GM21515 (cell line): Measurements from ENCODE around the gene AKNA.
"Not testable (repeated sequence)": the region's sequence is repeated elsewhere in the genome, so short reads cannot be mapped to it uniquely, and the experiment has no call there.

Experiments
- ATAC-seq: cut with Tn5 transposase; IDR thresholded peaks from one replicate; pipeline ENCODE4 v1.9.1; 2021; ENCODE audit not compliant: unreplicated experiment

The AKNA gene

DNA sequence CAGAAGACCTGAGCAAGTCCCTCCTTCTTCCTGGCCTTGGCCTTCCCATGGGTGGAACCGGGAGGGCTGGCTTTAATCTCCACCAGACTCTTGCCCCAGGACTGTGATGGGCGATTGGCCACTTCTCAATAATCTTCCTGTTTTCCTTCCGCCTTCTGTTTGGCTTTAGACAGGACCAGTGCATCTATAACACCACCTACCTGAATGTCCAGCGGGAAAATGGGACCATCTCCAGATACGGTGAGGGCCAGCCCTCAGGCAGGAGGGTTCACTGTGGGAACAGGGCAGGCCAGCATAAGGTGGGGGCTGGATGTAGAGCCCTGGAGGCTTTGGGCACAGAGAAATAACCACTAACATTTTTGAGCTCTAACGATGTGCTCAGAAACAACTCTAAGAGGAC, 63.9 kb downstream of the AKNA start:
- ATAC-seq: not testable (repeated sequence)

DNA sequence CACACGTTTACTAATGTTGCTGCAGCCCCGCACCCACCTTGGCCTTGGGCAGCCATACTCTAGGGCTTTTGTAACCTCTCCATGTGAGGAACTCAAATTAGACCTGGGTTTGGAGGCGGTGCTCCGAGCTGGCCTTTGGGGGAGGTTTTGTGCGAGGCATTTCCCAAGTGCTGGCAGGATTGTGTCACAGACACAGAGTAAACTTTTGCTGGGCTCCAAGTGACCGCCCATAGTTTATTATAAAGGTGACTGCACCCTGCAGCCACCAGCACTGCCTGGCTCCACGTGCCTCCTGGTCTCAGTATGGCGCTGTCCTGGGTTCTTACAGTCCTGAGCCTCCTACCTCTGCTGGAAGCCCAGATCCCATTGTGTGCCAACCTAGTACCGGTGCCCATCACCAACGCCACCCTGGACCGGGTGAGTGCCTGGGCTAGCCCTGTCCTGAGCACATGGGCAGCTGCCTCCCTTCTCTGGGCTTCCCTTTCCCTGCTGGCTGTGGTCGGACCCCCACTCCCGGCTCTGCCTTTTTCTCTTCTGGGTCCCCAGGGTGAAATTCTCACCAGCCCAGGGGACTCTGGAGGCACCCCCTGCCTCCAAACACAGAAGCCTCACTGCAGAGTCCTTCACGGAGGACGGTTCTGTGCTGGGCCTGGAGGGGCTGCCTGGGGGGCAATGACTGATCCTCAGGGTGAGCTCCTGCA, 64.8 kb downstream of the AKNA start, which contains the start of gene ORM1:
ORM1 (plus strand) TSS at position 268 of the 701 bp plus-strand sequence; CDS start at position 304, 36 bp downstream.
- ATAC-seq: not testable (repeated sequence)

DNA sequence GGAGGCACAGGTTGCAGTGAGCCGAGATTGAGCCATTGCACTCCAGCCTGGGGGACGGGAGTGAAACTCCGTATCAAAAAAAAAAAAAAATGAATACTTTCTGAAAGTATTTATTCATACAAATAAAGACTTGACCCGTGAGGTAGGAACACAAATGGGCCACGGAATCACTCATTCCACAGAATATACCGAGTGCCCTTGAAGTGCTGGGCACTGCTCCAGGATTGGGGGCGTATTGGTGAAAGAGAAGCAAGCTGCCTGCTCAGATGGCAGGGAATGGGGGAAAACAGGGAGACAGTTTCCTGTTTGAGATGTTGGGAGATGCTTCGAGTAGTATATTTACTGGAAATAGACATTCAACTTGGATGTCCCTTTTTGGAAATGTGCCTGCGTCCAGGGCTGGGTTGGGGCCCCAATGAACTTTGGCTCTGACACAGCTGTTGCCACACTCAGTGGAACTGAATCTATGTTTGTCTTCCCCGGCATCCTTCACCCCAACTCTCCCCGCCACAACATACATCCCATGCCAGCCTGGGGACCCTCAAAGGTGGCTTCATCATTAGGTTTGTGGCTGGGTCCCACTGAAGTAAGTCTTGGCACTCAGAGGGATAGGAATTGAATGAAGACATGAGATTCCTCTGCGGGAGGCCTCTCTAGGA, 65.5 kb downstream of the AKNA start:
- not testable (repeated sequence) for ATAC-seq

DNA sequence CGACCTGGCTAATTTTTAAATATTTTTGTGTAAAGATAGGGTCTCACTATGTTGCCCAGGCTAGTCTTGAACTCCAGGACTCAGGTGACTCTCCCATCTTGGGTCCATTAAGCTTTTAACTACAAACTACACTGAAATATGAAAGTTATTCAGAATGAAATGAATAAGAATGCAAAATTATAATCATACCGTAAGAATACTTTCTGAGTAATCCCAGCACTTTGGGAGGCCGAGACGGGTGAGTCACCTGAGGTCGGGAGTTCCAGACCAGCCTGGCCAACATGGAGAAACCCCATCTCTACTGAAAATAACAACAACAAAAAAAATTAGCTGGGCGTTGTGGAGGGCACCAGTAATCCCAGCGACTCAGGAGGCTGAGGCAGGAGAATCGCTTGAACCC, 66.0 kb downstream of the AKNA start:
- no peak for ATAC-seq

DNA sequence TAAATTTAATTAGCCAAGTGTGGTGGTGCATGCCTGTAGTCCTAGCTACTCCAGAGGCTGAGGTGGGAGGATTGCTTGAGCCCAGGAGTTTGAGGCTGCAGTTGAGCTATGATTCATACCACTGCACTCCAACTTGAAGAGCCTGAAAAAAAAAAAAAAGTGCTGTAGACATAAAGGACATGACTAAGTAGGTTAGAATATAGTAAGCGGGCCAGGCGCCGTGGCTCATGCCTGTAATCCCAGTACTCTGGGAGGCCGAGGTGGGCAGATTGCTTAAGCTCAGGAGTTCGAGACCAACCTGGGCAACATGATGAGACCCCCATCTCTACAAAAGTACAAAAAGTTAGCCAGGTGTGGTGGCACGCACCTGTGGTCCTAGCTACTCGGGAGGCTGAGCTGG, 67.1 kb downstream of the AKNA start:
- ATAC-seq: not testable (repeated sequence)

DNA sequence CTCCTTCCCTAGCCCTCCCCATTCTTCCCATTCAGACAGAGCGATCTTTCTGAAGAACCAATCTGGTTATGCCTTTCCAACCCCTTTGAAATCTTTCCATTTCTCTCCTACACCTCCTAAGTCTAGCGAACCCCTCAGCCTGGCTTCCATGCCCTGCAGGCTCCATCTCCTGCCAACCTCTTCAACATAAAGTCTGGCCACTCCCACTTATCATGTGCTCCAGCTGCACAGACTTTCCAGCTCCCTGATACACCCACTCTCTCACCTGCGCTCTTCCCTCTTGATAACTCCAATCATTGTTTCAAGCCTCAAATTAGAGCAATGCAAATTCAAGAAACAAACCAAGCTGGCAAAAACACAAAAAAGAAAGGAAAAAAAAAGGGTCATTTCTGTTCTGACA, 68.6 kb downstream of the AKNA start:
- no peak for ATAC-seq

DNA sequence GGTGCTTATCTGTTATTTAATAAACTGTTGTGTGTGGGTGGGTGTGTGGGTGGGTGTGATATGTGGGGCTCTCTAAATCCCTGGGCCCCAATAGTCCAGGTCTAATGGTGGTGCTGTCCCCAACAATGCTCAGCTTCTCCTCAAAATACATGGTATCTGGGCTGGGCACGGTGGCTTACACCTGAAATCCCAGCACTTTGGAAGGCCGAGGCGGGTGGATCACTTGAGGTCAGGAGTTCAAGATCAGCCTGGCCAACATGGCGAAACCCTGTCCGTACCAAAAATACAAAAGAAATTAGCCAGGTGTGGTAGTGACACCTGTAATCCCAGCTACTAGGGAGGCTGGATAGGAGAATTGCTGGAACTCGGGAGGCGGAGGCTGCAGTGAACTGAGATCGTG, 69.4 kb downstream of the AKNA start:
- no peak for ATAC-seq

DNA sequence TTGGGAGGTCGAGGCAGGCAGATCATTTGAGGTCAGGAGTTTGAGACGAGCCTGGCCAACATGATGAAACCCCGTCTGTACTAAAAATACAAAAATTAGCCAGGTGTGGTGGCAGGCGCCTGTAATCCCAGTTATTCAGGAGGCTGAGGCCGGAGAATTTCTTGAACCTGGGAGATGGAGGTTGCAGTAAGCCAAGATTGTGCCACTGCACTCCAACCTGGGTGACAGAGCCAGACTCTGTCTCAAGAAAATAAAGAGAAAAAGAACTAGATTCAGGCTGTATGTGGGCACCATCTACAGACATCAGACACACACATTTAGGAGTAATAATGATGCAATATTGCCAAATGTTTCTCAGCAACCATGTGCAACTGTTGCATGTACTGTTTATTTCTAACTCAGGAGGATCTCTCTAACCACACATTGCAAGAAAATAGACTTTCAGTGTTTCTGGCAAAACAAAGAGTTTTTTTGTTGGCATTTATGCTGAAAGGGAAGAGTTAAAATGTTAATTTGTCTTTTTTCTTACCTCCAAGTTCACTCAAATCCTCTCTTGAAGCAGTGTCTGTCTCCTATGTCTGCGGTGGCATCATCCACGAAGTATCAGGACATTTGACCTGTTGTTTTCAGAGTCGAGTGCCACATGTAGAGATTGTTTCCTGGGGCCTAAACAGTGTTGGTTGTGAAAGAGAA, 70.0 kb downstream of the AKNA start:
- ATAC-seq: no peak

DNA sequence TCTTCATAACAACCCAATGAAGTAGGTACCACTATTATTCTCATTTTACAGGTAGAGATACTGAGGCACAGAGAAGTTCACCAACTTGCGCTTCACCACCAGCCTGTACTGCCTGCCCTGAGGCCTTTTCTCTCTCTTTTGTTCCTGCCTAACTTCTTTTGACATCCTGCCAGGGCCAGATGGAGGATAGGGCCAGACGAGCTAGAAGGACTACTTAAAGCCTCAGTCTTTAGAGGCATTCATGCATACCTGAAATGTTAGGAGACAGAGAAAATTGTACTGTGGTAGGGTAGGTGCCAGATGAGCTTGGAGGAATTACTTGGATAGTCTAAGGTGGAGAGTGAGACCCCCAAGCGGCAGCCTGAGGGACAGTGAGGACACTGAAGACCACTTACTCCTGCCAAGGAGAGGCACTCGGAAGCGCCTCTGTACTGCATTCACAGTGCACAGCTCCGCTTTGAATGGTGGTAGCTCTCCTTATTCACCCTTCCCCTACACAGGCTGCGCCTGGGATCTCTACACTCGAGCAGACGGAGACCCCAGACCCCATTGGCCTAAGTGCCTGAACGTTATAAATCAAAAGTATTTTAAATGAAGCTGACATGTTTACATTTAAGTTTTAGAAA, 71.1 kb downstream of the AKNA start:
- ATAC-seq: no peak

DNA sequence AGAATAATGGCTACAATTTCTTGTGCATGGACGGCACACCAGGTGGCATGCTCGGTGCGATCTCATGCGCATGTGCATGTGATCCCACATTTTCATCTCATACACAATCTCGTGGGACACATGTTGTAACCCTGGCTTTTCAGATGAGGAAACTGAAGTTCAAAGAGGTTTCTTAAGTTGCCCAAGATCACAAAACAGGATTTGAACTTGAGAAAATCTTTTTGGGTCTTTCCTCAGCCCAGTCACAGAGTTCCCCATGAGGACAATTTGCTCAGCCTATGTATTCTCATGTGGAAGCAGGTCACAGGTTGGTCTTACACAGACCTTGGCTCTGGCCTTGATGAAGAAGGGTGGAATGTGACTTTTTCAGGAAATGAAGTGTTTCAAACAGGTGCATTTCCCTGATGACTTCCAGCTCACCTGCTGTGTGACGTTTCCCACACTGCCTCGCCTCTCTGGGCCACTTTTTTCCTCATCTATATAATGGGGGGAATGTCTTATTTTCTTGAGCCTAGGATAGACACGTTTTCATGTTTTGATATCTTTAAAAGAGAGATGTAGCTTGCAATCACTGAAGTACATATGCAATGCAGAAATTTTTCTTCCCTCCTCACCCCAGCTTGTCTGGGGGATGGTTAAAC, 71.9 kb downstream of the AKNA start:
- ATAC-seq: no peak

DNA sequence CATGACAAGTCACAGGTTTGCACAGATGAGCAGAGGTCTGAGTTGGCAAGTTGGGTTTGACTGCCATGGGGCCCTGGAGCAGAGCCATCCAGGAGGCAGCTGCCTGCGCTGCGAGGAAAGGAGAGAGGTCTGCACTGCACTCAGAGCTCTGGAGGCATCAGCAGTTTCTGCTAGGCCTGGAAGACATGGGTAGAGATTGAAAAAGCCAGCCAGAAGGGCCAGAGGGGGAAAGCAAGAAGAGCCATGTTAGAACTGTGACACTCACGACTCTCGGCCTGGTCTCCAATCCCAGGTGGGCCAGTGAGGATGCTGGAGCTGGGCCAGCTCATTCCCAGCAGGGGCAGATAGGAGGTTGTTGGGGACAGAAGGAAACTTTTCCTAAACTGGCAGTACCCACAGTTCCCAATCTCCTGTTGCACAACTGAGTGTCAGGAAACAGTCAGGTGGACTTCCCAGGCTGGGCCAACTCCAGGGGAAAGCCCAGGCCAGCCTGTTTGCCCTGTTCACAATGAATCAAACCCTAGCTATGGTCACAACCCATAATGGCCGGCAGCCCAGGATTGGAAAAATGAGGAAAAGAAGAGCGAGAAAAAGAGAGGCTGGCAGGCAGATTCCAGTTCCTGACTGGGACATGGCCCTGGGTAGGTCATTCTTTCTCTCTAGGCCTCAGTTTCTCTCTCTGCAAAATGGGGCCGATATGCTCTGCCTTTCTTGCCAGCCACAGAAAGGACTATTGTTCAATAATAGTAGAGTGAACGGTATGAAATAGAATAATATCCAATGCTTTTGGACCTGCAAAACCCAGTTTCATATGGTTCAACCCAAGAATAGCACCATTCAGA, 72.7 kb downstream of the AKNA start:
- ATAC-seq: no peak

DNA sequence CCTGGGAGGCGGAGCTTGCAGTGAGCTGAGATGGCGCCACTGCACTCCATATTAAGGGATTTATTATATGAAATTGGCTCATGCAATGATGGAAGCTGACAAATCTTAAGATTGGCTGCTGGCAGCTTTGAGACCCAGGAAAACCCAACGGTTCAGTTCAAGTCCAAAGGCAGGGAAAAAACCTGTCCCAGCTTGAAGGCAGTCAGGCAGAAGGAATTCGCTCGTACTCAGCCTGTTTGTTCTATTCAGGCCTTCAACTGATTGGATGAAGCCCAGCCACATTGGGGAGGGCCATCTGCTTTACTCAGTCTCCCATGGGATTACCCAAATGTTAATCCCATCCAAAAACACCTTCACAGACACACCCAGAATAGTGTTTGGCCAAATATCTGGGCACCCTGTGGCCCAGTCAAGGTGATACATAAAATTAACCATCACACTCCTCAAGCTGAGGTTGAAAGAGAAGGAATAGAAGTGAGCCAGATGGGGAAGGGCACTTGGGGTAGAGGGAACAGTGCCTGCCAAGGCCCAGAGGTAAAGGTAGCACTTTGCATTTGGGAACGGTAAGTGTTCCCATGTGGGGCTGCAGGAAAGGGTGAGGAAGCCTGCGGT, 73.4 kb downstream of the AKNA start:
- ATAC-seq: no peak

DNA sequence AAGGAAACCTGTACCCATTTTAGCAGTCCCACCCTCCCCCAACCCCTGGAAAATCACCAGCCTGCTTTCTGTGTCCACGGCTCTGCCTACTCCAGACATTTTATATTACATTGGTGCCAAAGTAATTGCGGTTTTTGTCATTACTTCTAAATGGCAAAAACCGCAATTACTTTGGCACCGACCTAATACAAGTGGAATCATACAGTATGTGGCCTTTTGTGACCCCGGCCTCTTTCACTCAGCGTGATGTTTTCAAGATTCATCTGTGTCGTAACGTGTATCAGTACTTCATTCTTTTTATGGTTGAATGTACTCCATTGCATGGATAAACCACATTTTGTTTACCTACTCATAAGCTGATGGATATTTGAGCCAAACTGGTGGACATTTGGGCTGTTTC, 74.6 kb downstream of the AKNA start:
- no peak for ATAC-seq

DNA sequence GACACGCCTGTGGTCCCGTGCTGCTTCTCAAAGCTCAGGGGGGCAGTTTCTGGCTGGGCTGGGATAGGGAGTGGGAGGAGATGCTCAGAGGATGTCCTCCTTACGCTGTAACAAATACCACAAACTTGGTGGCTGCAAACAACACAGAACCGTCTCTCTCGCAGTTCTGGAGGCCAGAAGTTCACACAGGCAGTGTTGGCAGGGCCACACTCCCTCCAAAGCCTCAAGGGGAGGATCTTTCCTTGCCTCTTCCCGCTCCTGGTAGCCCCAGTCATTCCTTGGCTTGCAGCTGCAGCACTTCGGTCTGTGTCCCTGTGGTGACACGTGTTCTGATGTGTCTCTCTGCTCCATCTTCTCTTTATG, 75.3 kb downstream of the AKNA start:
- ATAC-seq: no peak

DNA sequence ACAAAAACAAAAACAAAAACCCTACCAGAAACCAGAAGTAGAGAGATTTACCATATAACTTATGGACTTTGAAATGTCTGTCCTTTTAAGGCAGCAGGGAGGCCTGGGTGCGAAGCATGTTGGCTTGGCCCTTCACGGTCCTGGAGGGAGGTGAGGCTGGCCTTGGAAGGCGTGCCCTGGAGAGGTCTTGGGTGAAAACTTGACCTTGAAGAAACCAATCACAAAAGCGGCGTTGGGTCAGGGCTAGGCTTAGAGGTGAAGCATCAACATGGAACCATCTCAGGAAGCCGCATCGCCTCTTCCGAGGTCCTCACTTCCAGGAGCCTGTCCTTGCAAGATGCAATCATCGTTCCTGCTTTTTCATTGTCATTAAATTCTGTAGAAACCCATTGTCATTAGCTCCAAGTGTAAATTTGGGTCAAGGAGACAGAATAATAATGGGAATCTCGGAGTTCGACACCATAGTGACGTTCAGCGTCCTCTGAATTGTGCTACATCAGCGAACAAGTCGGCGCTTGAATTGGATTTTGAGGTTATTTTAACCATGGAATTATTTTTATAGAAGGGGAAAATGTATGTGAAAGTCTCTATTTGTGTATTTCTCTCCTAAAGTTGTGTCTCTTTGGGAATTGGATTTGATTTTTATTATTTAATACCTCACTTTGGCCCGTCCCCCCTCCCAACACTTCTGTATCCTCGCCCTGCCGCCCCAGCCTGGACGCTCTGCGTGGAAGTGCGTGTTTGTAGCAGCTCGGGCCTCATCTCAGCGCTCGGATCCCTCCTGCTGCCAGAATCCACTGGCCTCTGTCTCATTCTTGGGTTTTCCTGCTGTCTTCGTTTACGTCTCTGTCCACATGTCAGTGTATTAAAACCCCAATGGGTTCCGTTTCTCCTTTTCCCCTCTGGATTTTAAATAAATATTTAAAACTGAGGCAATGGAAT, 75.9 kb downstream of the AKNA start:
- ATAC-seq: no peak

DNA sequence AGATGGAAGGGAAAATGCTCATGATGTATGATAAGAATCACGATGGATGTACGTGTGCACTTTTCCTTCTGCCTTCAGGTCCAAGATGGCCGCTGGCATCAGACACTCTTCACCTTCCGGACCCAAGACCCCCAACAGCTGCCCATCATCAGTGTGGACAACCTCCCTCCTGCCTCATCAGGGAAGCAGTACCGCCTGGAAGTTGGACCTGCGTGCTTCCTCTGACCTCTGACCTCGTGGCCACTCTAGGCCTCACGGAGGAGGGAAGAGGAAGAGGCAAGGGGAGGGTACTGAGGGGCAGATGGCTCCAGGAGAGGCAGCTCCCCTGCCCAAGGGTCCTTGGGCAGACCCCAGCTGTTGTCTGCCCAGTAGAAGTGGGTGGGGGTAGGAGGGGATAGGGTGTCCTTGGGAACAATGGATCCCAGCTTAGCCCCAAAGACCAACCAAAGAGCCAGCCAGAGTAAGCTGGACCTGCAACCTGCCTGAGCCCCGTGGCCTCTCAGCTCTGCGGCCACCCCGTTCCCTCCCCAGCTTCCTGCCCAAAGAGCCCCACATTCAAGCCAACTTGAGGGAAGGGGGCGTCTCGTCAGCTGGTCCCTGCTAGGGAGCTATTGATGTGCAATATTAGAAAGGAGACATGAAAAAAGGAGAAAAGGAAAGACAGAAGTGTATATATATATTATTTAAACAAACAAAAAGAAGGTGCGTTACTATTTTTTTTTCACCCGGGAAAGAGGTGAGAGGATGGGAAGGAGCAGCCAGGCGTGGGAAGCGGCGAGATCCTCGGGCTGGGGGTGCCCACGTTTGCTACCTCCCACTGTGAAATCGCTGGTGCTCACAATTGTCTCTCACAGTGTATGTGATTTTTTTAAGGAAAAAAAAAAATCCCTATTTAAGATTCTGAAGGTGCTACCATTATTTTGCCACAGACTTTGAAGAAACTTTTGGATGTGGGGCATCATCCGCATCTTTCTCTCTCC, 77.0 kb downstream of the AKNA start:
- no peak for ATAC-seq

DNA sequence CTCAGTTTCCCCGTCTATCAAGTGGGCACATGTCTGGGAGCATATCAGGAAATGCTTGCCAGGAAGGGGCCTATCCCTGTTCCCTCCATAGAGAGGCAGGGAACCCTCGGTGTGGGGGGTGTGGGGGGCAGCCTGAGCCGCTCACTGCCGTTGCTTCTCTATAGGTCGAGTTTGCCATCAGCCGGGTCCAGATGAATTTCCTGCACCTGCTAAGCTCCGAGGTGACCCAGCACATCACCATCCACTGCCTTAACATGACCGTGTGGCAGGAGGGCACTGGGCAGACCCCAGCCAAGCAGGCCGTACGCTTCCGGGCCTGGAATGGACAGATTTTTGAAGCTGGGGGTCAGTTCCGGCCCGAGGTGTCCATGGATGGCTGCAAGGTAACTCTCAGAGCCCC, 78.7 kb downstream of the AKNA start:
- no peak for ATAC-seq
